Stimulated activated effector memory CD8-positive, alpha-beta T cell treated with anti-CD3 and anti-CD28 coated beads, Interleukin-12 subunit alpha, Interleukin-12 subunit beta, amount 100 ng/mL, for 72 hours (primary cell): ENCODE measurements around the gene SPON1.
"Not testable (repeated sequence)": the region's sequence is repeated elsewhere in the genome, so short reads cannot be mapped to it uniquely, and the experiment has no call there.

ENCODE experiments used
- ATAC-seq: fragments of 150-1000 bp; cut with Tn5 transposase; 2 replicates; pipeline ENCODE4 v1.10.0; 2021
- DNase-seq, 2 donors: peaks; one replicate each; pipeline ENCODE4 v3.0.0; 2021 to 2022; ENCODE audit warnings: low spot score in 2 of 2
- H3K27ac Mint-ChIP-seq: one replicate; pipeline ENCODE4 v1.8.0; 2022; ENCODE audit warnings: mild to moderate bottlenecking, mixed read lengths
- H3K36me3 Mint-ChIP-seq: one replicate; pipeline ENCODE4 v1.8.0; 2022; ENCODE audit warnings: mild to moderate bottlenecking, mixed read lengths
- H3K4me1 Mint-ChIP-seq: one replicate; pipeline ENCODE4 v1.8.0; 2022; ENCODE audit warnings: mixed read lengths
- H3K4me3 Mint-ChIP-seq: one replicate; pipeline ENCODE4 v1.8.0; 2022; ENCODE audit warnings: mild to moderate bottlenecking, mixed read lengths
- H3K9me3 Mint-ChIP-seq: one replicate; pipeline ENCODE4 v1.8.0; 2022; ENCODE audit warnings: mixed read lengths

SPON1 gene

DNA sequence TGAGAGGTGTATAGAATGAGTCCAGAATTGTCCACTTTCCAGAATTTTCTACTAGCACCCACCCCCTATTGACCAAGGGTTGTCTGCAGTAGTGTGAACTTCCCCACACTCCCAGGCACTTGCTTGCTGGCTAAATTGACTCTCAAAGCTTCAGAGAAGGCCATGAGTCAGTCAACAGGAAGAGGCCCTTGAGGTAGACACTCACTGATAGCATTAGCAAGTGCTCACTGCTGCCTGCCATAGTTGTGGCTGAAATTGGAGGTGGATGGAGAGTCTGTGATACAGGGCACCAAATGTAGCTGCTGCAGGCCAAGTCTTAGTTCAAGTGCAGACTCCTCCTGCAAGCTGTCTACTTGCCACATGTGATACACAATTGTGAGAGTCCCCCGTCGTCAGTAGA lies 156.8 kb downstream of the SPON1 start:
- no peaks in the 10 kb centered on the region for H3K36me3 Mint-ChIP-seq
- ATAC-seq (peak; percentile 96), DNase-seq (peak in 1 of 2 donors; percentile 49)
- H3K27ac Mint-ChIP-seq = no peak overlapping the region
- H3K4me1 Mint-ChIP-seq = peaks cover 19% of the 10 kb centered on the region
- H3K4me3 Mint-ChIP-seq = no peak overlapping the region
- H3K9me3 Mint-ChIP-seq = no peaks in the 10 kb centered on the region

DNA sequence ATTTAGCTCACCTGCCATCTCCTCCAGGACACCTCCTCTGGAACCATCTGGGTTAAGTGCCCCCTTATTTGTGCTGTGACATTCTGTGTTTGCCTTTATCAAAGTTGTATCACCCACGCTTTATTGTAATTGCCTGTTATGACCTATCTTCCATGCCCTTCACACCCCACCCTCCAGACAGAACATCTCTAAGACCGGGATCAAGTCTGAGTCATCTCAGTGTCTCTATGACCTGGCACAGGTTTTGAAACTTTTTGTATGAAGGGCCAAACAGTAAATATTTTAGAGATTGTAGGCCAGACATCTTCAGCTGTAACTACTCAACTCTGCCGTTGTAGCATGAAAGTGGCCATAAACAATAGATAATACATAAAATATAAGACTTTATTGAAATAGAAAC lies 161.8 kb downstream of the SPON1 start:
- ATAC-seq = peak; percentile 75

DNA sequence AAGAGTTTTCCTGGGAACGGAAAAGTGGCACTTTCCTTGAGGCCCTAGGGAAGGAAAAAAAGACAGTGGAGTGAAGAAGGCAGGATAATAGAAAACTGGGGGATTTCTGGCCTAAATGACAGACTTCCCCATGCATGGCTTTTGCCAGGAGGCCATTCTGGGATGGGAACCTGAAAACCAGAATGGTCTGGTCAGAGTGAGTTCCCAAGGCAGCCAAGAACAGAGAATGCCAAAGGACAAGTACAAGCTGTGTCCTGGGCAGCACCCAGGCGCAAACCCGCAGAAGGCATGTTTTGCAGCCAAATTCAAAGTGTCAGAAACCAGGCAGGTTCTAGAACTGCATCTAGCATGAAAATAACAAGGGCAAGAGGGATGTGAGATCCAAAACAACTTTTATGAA lies 162.4 kb downstream of the SPON1 start:
- Mint-ChIP-seq H3K9me3 (no peaks in the 10 kb centered on the region), H3K4me3 (no peak overlapping the region), H3K27ac (no peak overlapping the region), H3K36me3 (no peaks in the 10 kb centered on the region), H3K4me1 (peaks cover 6% of the 10 kb centered on the region)
- DNase-seq (no peak), ATAC-seq (no peak)

More for the DNA sequence above, 161.8 kb downstream of the SPON1 start:
- H3K9me3 Mint-ChIP-seq = no peaks in the 10 kb centered on the region
- H3K36me3 Mint-ChIP-seq = no peaks in the 10 kb centered on the region
- H3K4me1 Mint-ChIP-seq = peaks cover 6% of the 10 kb centered on the region
- no peak overlapping the region for H3K27ac Mint-ChIP-seq
- no peak for DNase-seq
- H3K4me3 Mint-ChIP-seq = no peak overlapping the region

DNA sequence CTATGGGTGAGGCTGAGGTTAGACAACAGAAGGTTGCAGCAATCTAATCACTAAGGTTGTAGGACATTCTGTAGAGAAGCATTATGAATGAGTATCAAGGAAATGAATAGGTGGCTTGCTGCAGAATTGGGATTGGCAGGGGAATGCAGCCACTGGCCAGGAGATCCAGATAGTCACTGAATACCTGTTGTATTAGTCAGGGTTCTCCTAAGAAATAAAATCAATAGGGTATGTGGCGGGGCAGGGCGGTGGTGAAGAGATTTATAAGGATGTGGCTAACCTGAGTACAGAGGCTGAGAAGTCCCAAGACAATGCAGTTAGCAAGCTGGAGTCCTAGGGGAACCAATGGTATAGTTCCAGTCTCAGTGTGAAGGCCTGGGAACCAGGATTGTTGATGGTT lies 163.0 kb downstream of the SPON1 start:
- Mint-ChIP-seq H3K4me3 (no peak overlapping the region), H3K4me1 (peaks cover 6% of the 10 kb centered on the region), H3K36me3 (no peaks in the 10 kb centered on the region), H3K9me3 (no peaks in the 10 kb centered on the region), H3K27ac (no peak overlapping the region)
- ATAC-seq (no peak), DNase-seq (no peak)

DNA sequence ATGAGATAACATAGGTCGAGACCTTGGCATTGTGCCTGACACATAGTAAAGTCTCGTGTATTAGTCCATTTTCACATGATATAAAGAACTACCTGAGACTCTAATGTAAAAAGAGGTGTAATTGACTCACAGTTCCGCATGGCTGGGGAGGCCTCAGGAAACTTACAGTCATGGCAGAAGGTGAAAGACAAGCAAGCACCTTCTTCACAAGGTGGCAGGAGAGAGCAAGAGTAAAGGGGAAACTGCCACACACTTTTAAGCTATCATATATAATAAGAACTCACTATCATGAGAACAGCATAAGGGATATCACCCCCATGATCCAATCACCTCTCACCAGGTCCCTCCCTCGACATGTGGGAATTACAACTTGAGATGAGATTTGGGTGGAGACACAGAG lies 165.2 kb downstream of the SPON1 start:
- H3K36me3 Mint-ChIP-seq = no peaks in the 10 kb centered on the region
- ATAC-seq (no peak), DNase-seq (peak in 1 of 2 donors; percentile 18)
- peaks cover 6% of the 10 kb centered on the region for H3K4me1 Mint-ChIP-seq
- no peaks in the 10 kb centered on the region for H3K9me3 Mint-ChIP-seq
- no peak overlapping the region for H3K4me3 Mint-ChIP-seq
- H3K27ac Mint-ChIP-seq = no peak overlapping the region

DNA sequence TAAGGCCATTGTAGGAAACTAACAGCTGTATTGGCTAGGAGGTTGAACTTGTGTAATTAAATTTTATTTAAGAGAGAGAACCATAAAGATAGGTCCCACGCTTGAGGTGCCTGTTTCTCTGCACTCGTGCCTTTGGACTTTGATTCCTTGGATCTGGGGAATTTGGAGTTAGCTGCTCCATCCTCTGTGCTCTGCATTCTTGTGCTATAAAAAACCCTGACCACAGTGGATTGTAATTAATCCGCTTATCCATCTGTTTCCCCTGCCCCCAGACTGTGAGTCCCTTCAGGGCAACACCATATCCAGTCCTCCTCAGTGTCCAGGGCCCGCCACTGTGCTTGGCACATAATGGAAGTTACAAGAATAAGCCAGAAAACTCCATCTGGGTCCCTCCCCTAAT lies 169.8 kb downstream of the SPON1 start:
- Mint-ChIP-seq H3K36me3 (no peaks in the 10 kb centered on the region), H3K9me3 (no peaks in the 10 kb centered on the region), H3K4me3 (no peak overlapping the region), H3K4me1 (no peaks in the 10 kb centered on the region), H3K27ac (no peak overlapping the region)
- no peak for ATAC-seq
- DNase-seq = no peak

DNA sequence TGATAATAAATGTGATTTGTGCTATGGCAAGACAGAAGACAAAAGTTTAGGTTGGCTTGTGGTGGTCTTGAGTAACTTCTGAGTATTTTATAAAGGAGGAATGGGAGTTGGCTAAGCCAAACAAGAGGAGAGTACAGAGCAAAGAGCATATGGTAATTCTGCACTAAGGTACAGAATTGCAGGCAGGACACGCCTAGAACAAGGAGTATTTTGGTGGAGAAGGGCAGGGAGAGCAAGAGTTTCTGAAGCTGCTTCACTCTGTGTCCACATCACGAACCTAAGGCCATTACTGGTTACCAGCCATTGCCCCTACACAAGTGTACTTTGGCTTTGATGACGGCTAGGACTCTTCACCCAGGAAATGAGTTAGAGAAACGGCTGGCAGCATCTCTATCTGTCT lies 170.9 kb downstream of the SPON1 start:
- Mint-ChIP-seq H3K4me1 (no peaks in the 10 kb centered on the region), H3K27ac (no peak overlapping the region), H3K4me3 (no peak overlapping the region), H3K36me3 (no peaks in the 10 kb centered on the region), H3K9me3 (no peaks in the 10 kb centered on the region)
- ATAC-seq (no peak), DNase-seq (no peak)

DNA sequence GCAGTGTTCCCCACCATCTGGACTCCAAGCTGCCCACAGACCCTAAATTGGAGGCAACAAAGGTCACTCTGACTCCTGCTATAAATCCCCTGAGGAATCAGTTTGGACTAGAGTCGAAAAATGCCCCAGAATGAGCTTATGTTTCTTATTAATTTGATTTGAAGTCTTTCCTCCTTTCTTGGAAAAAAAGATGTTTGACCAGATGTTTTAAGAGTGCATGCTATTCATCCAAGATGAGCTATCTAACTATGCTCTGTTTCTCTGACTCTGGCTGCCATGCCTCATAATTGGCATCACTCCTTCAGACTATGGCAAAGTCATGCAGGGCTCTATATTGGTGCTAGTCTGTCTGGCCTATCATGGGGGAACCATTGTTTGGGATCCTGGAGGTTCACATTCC lies 174.0 kb downstream of the SPON1 start:
- Mint-ChIP-seq H3K9me3 (no peaks in the 10 kb centered on the region), H3K36me3 (no peaks in the 10 kb centered on the region), H3K27ac (no peak overlapping the region), H3K4me1 (no peaks in the 10 kb centered on the region), H3K4me3 (no peak overlapping the region)
- ATAC-seq (no peak), DNase-seq (no peak)

DNA sequence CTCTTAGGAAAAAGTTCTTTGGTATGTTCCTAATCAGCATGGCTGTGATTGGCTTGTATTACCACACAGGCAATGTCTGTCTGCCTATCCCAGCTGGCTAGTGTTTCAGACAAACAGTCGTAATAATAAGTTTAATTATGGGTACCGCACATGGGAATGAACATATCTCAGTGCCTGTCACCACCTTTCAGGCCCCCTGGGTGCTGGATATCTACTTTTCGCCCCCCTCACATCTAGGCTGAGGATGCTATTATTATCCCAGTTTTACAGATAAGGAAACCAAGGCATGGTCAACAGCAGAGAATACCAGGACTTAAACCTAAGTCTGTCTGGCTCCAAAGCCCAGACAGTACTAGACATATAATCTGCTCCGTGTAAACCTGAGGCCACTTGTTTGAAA lies 174.8 kb downstream of the SPON1 start:
- H3K4me1 Mint-ChIP-seq = no peaks in the 10 kb centered on the region
- no peaks in the 10 kb centered on the region for H3K36me3 Mint-ChIP-seq
- DNase-seq = no peak
- H3K9me3 Mint-ChIP-seq = no peaks in the 10 kb centered on the region
- no peak overlapping the region for H3K4me3 Mint-ChIP-seq
- no peak overlapping the region for H3K27ac Mint-ChIP-seq
- no peak for ATAC-seq

DNA sequence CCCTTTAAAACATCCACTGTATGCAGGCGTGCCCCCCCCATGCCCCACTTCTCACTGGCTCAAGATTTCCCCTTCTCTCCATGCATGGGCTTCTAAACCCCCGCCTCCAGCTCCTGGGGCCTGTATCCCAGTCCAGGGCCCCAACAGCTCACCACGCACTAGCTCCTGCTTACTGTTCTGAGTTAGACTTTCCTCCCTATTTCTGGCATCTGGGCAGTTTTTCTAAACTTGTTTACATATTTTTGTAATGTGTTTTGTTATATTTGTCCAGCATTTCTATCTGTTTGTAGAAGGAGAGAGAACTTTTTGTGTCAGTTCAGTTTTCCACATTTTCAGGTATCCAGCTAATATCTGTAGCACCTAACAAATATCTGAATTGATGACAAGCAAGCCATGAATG lies 178.5 kb downstream of the SPON1 start:
- Mint-ChIP-seq H3K9me3 (no peaks in the 10 kb centered on the region), H3K4me3 (no peak overlapping the region), H3K36me3 (no peaks in the 10 kb centered on the region), H3K4me1 (peaks cover 5% of the 10 kb centered on the region), H3K27ac (no peak overlapping the region)
- DNase-seq = no peak
- ATAC-seq = no peak

DNA sequence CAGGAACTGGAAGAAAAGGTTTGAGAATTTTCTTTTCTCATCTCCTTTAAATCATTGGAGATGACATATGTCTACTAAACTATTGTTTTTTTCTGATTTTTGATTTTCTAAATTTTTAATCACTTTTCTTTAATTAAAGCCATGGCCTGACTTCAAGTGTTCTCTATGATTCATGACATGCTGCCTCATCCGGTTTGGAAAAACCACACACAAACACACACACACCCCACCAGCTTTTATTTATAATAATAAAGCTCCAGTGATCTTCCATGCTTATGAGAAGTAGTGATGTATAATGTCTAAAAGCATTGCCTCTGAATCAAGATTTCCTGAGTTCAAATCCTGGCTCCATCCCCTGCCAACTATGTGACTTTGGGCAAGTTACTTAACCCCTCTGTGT lies 179.2 kb downstream of the SPON1 start:
- Mint-ChIP-seq H3K4me3 (no peak overlapping the region), H3K9me3 (no peaks in the 10 kb centered on the region), H3K27ac (no peak overlapping the region), H3K4me1 (peaks cover 5% of the 10 kb centered on the region), H3K36me3 (no peaks in the 10 kb centered on the region)
- ATAC-seq = no peak
- DNase-seq = no peak

DNA sequence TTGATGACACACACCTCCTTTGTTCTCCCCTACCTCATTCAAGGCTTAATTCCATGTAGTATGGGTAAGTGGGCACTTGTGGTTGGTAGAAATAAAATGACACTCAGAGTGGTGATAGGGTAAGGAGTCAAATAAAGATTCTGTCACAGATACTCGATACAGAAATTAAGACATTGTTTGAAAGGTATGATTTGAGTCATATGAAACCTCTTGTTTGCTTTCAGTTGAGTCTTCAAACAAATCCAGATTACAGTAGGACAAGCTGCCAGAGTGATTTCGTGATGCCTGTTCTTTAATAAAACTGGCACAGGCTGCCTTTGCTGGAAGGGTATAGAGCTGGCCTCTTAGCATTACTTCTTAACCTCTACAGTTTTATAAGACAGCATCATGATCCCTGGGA lies 182.4 kb downstream of the SPON1 start:
- Mint-ChIP-seq H3K4me3 (no peak overlapping the region), H3K36me3 (no peaks in the 10 kb centered on the region), H3K27ac (no peak overlapping the region), H3K9me3 (no peaks in the 10 kb centered on the region), H3K4me1 (peaks cover 5% of the 10 kb centered on the region)
- DNase-seq = no peak
- ATAC-seq = peak; percentile 94

DNA sequence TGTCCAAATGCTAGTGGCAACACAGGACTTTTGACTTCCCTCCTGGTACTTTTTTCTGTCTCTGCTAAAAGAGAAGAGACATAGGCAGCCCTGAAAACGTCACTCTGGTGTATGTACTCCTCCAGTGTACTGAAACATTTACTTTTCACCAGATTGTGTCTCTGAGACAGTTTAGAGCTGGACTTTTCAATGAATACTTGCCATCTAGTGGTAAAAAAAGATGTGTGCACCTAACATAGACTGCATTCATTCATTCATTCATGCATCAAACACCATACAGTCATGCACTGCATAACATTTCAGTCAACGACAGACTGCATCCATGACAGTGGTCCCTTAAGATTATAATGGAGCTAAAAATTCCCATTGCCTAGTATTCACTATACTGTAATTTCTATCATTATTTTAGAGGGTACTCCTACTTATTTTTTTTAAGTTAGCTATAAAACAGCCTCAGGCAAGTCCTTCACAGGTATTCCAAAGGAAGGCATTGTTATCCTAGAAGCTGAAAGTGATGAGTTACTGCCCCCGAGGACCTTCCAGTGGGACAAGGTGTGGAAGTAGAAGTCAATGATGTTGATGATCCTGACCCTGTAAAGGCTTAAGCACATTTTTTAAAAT lies 186.2 kb downstream of the SPON1 start:
- no peaks in the 10 kb centered on the region for H3K36me3 Mint-ChIP-seq
- no peak for DNase-seq
- peaks cover 5% of the 10 kb centered on the region for H3K4me1 Mint-ChIP-seq
- no peak overlapping the region for H3K4me3 Mint-ChIP-seq
- H3K27ac Mint-ChIP-seq = no peak overlapping the region
- H3K9me3 Mint-ChIP-seq = no peaks in the 10 kb centered on the region
- peak; percentile 67 for ATAC-seq

DNA sequence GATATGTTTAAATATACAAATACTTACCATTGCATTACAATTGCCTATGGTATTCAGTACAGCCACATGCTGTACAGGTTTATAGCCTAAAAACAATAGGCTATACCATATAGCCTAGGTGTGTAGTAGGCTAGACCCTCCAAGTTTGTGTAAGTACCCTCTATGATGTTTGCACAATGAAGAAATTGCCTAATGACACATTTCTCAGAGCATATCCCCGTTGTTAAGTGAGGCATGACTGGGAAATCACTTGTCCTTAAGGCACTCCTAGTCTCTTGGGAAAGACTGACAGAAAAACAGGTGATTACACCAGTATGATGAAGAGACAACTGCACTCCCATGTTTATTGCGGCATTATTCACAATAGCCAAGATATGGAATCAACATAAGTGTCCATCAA lies 187.2 kb downstream of the SPON1 start:
- Mint-ChIP-seq H3K9me3 (no peaks in the 10 kb centered on the region), H3K27ac (no peak overlapping the region), H3K4me3 (no peak overlapping the region), H3K36me3 (no peaks in the 10 kb centered on the region), H3K4me1 (peaks cover 5% of the 10 kb centered on the region)
- DNase-seq = no peak
- ATAC-seq = no peak

DNA sequence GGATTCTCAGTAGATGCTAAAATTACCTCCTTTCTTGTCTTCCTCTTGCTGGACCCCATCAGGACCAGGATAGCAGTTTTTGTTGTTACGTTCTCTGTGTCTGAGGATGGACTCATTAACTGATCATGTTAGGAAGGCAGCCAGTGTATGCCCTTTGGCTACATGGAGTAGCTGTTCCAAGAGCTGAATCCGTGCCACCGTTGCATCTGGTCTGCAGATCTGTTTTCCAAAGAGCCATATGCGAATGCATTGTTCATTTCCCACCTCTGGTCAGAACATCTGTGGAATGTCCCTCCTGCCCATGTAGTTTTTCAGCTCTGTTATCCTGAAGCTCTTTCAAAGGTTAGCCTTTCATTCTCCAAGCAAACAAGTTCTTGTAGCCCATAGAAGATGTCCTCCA lies 188.4 kb downstream of the SPON1 start:
- Mint-ChIP-seq H3K4me1 (no peaks in the 10 kb centered on the region), H3K27ac (no peak overlapping the region), H3K9me3 (peaks cover 4% of the 10 kb centered on the region), H3K4me3 (no peak overlapping the region), H3K36me3 (no peaks in the 10 kb centered on the region)
- DNase-seq = no peak
- ATAC-seq = no peak

DNA sequence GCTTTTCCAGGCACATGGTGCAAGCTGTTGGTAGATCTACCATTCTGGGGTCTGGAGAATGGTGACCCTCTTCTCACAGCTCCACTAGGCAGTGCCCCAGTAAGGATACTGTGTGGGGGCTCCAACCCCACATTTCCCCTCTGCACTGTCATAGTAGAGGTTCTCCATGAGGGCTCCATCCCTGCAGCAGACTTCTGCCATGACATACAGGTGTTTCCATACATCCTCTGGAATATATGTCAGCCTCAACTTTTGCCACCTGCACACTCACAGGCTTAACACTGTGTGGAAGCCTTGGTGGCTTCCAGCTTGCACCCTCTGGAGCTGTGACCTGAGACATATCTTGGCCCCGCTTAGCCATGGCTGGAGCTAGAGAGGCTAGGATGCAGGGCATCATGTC lies 191.6 kb downstream of the SPON1 start:
- H3K4me1 Mint-ChIP-seq, H3K36me3 Mint-ChIP-seq, ATAC-seq, H3K27ac Mint-ChIP-seq, H3K4me3 Mint-ChIP-seq, DNase-seq: not testable (repeated sequence)
- peaks cover 22% of the 10 kb centered on the region for H3K9me3 Mint-ChIP-seq

DNA sequence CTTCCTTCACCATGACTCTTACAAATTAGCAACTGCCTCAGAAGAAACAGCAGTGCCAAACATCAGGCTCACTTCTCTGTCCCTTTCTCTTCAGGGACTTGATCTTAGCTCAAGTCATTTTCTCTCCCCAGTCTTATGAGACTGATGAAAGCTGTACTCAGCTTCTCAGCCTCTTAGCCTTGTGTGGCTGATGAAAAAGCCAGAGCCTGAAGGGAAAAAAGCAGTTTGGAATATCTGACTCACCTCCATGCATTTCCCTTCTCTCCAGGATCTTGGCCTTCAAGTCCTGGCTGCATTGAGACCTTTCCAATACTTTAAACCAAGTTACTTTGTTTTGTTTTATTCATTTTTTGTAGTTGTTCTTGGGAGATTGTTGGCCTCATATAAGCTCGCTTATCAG lies 195.9 kb downstream of the SPON1 start:
- Mint-ChIP-seq H3K36me3 (no peaks in the 10 kb centered on the region), H3K4me3 (no peak overlapping the region), H3K4me1 (no peaks in the 10 kb centered on the region), H3K9me3 (peaks cover 25% of the 10 kb centered on the region), H3K27ac (no peak overlapping the region)
- DNase-seq (no peak), ATAC-seq (no peak)
